ENCODE results near the gene CFAP97. TPM values are rescaled to one million over a fixed set of nuclear protein-coding genes. Genes with fewer than 3 reads are reported as not detected.

The CFAP97 gene
- total RNA-seq, 1 experiment from 2014 or later: 12.4 TPM

GRCh38 chr4:185142564-185142911 lies 61.3 kb downstream of the CFAP97 start:
- H3K4me1 ChIP-seq (ENCODE audit: insufficient read depth, low read length): peaks cover 13% of the 10 kb centered on the region; the same call in 1 of the 2 replicates
- no peaks in the 10 kb centered on the region for H3K9me2 ChIP-seq (replicated peaks; ENCODE audit: low read length)
- peak overlapping the region; percentile 54; the same call in 1 of the 2 replicates for H3K9ac ChIP-seq (ENCODE audit: low read length)
- H2AFZ ChIP-seq (ENCODE audit: low read length): peak overlapping the region; percentile 92
- TF ChIP-seq, protein P1, sequence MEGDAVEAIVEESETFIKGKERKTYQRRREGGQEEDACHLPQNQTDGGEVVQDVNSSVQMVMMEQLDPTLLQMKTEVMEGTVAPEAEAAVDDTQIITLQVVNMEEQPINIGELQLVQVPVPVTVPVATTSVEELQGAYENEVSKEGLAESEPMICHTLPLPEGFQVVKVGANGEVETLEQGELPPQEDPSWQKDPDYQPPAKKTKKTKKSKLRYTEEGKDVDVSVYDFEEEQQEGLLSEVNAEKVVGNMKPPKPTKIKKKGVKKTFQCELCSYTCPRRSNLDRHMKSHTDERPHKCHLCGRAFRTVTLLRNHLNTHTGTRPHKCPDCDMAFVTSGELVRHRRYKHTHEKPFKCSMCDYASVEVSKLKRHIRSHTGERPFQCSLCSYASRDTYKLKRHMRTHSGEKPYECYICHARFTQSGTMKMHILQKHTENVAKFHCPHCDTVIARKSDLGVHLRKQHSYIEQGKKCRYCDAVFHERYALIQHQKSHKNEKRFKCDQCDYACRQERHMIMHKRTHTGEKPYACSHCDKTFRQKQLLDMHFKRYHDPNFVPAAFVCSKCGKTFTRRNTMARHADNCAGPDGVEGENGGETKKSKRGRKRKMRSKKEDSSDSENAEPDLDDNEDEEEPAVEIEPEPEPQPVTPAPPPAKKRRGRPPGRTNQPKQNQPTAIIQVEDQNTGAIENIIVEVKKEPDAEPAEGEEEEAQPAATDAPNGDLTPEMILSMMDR (conservative IDR thresholded peaks at IDR 0.05; ENCODE audit: low read depth, low read length): no peak
- TF ChIP-seq EZH2 (IDR thresholded peaks at IDR 0.05; ENCODE audit: low read length, unreplicated experiment): no peak
- TF ChIP-seq EZH2phosphoT487 (IDR thresholded peaks at IDR 0.05; ENCODE audit: borderline replicate concordance, low read length): no peak
- ChIA-PET POLR2A (ENCODE audit: unreplicated experiment) (no interaction called here), CTCF (interaction anchor here (0.7 to 0.8 kb wide), 2 partner anchors 8 to 114 kb away, joined by 3 to 5 read pairs; no protein-coding TSS in a partner anchor)
- peaks cover 17% of the 10 kb centered on the region for H3K79me2 ChIP-seq (ENCODE audit: low read length)
- H3K4me3 ChIP-seq (ENCODE audit: low read length): peak overlapping the region; percentile 83
- TSS peak; percentile 22 for BruUV-seq (replicated peaks)
- peak overlapping the region; percentile 86 for H3K4me2 ChIP-seq (ENCODE audit: low read length)
- ATAC-seq: no peak
- no peaks in the 10 kb centered on the region for H3K27me3 ChIP-seq (ENCODE audit: low read length)
- H4K20me1 ChIP-seq (ENCODE audit: low read length): peaks cover 6% of the 10 kb centered on the region; the same call in 1 of the 2 replicates
- H3K36me3 ChIP-seq (ENCODE audit: low read depth, low read length): no peaks in the 10 kb centered on the region
- H3K27ac ChIP-seq (ENCODE audit: low read length): no peak overlapping the region
- intact Hi-C loops (cut with micrococcal nuclease): loop anchor here (2.0 to 5.0 kb wide), 2 partner anchors 40 to 162 kb away; no protein-coding TSS in a partner anchor
- no peaks in the 10 kb centered on the region for H3F3A ChIP-seq (ENCODE audit: low read length, unreplicated experiment)
- DNase-seq: no peak
- H3K9me3 ChIP-seq (ENCODE audit: low read length): no peaks in the 10 kb centered on the region

- intact Hi-C loops (cut with micrococcal nuclease): loop anchor here (2.0 to 5.0 kb wide), 2 partner anchors 41 to 163 kb away; no protein-coding TSS in a partner anchor
- CTCF ChIA-PET: no interaction called here
- peaks cover 17% of the 10 kb centered on the region for H3K79me2 ChIP-seq (ENCODE audit: low read length)
- H3F3A ChIP-seq (ENCODE audit: low read length, unreplicated experiment): no peaks in the 10 kb centered on the region
- no peak overlapping the region for H3K4me3 ChIP-seq (ENCODE audit: low read length)
- H2AFZ ChIP-seq (ENCODE audit: low read length): no peak overlapping the region
- DNase-seq (no peak), ATAC-seq (no peak)
- H3K9me3 ChIP-seq (ENCODE audit: low read length): no peaks in the 10 kb centered on the region
- H4K20me1 ChIP-seq (ENCODE audit: low read length): peaks cover 6% of the 10 kb centered on the region; the same call in 1 of the 2 replicates
- POLR2A ChIA-PET (ENCODE audit: unreplicated experiment): no interaction called here
- peaks cover 7% of the 10 kb centered on the region; the same call in 1 of the 2 replicates for H3K4me1 ChIP-seq (ENCODE audit: insufficient read depth, low read length)
- no TSS peak for BruUV-seq (replicated peaks)
- H3K36me3 ChIP-seq (ENCODE audit: low read depth, low read length): no peaks in the 10 kb centered on the region
- no peak overlapping the region for H3K27ac ChIP-seq (ENCODE audit: low read length)
- no peaks in the 10 kb centered on the region for H3K27me3 ChIP-seq (ENCODE audit: low read length)
- H3K4me2 ChIP-seq (ENCODE audit: low read length): no peak overlapping the region
- TF ChIP-seq EZH2phosphoT487 (IDR thresholded peaks at IDR 0.05; ENCODE audit: borderline replicate concordance, low read length) (no peak), EZH2 (IDR thresholded peaks at IDR 0.05; ENCODE audit: low read length, unreplicated experiment) (no peak)
- TF ChIP-seq, protein P1 (conservative IDR thresholded peaks at IDR 0.05; ENCODE audit: low read depth, low read length): no peak
- no peak overlapping the region for H3K9ac ChIP-seq (ENCODE audit: low read length)
- H3K9me2 ChIP-seq (replicated peaks; ENCODE audit: low read length): no peaks in the 10 kb centered on the region
Observed at GRCh38 chr4:185141777-185142176, 62.0 kb downstream of the CFAP97 start.

- Histone ChIP-seq H3K9ac (ENCODE audit: low read length) (no peak overlapping the region), H3K4me3 (ENCODE audit: low read length) (no peak overlapping the region), H3K27ac (ENCODE audit: low read length) (no peak overlapping the region), H3K79me2 (ENCODE audit: low read length) (peaks cover 13% of the 10 kb centered on the region), H3K27me3 (ENCODE audit: low read length) (no peaks in the 10 kb centered on the region), H3K4me1 (ENCODE audit: insufficient read depth, low read length) (peaks cover 7% of the 10 kb centered on the region; the same call in 1 of the 2 replicates), H3K9me3 (ENCODE audit: low read length) (no peaks in the 10 kb centered on the region), H3K9me2 (replicated peaks; ENCODE audit: low read length) (no peaks in the 10 kb centered on the region), H4K20me1 (ENCODE audit: low read length) (peaks cover 6% of the 10 kb centered on the region; the same call in 1 of the 2 replicates), H3K4me2 (ENCODE audit: low read length) (no peak overlapping the region), H3F3A (ENCODE audit: low read length, unreplicated experiment) (no peaks in the 10 kb centered on the region), H2AFZ (ENCODE audit: low read length) (no peak overlapping the region), H3K36me3 (ENCODE audit: low read depth, low read length) (no peaks in the 10 kb centered on the region)
- no peak for TF ChIP-seq EZH2 (IDR thresholded peaks at IDR 0.05; ENCODE audit: low read length, unreplicated experiment)
- TF ChIP-seq, protein P1 (conservative IDR thresholded peaks at IDR 0.05; ENCODE audit: low read depth, low read length): no peak
- no peak for TF ChIP-seq EZH2phosphoT487 (IDR thresholded peaks at IDR 0.05; ENCODE audit: borderline replicate concordance, low read length)
- DNase-seq: no peak
- ChIA-PET POLR2A (ENCODE audit: unreplicated experiment) (no interaction called here), CTCF (no interaction called here)
- intact Hi-C loops (cut with micrococcal nuclease): loop anchor here (5.0 kb wide), 1 partner anchor 43 kb away; no protein-coding TSS in a partner anchor
- ATAC-seq: no peak
- BruUV-seq (replicated peaks): no TSS peak
Observed at GRCh38 chr4:185139736-185140135, 64.1 kb downstream of the CFAP97 start.

Data from PC-3 (cell line).